GM12878 (cell line): ENCODE results near the gene ALOX12B. TPM values are rescaled to one million over a fixed set of nuclear protein-coding genes. Genes with fewer than 3 reads are reported as not detected.

Experiments used
- ATAC-seq: fragments of 200-7000 bp; cut with Tn5 transposase; 3 replicates; pipeline ENCODE4 v1.9.1; 2020; ENCODE audit warnings: mild to moderate bottlenecking, moderate library complexity
- BruUV-seq: library from RNA; stranded (reverse); fragments of 400-500 nt; replicated peaks from 2 replicates; lab custom pipeline; 2021; lab: Mats Ljungman, UMichigan
- CTCF ChIA-PET: fragments of 300-600 bp; sonication (Branson Sonifier 250); formaldehyde crosslinking; extraction: SDS; loops from one replicate; lab custom pipeline; 2021; ENCODE audit warnings: inconsistent platforms; lab: Yijun Ruan, JAX
- POLR2A ChIA-PET: fragments of 350-600 bp; formaldehyde crosslinking; extraction: SDS; loops from one replicate; lab custom pipeline; 2021; ENCODE audit warnings: inconsistent platforms; lab: Charles Lee
- RAD21 ChIA-PET: fragments of 300-600 bp; sonication (Branson Sonifier 250); formaldehyde crosslinking; loops from one replicate; lab custom pipeline; 2023; ENCODE audit warnings: antibody characterized with exemption; ENCODE audit not compliant: unreplicated experiment; lab: Charles Lee
- SMC1A ChIA-PET: fragments of 300-600 bp; sonication (Branson Sonifier 250); formaldehyde crosslinking; loops from one replicate; lab custom pipeline; 2023; ENCODE audit not compliant: unreplicated experiment, uncharacterized antibody; lab: Charles Lee
- DNase-seq: peaks from one replicate; pipeline ENCODE4 v3.0.0-alpha.2; 2011; ENCODE audit warnings: low read depth, low spot score
- FAIRE-seq: peaks from 3 replicates; lab custom pipeline; 2011; peaks lifted over from hg19 to GRCh38; lab: Jason Lieb, UNC
- H2AFZ ChIP-seq: 2 replicates; pipeline ENCODE4 v1.6.0; 2011; ENCODE audit warnings: low read depth, low read length, control low read depth; ENCODE audit not compliant: control insufficient read depth
- H3K27ac ChIP-seq: 2 replicates; pipeline ENCODE4 v1.5.1; 2011; ENCODE audit warnings: control low read depth; ENCODE audit not compliant: control insufficient read depth, insufficient read depth
- H3K27me3 ChIP-seq, 2 experiments: replicated peaks in 1 of 2; 2 replicates each; pipeline versions ENCODE4 v1.6.0 to v1.6.1; 2011; ENCODE audit warnings: low read length in 1 of 2; ENCODE audit not compliant: control insufficient read depth in 2 of 2, insufficient read depth in 2 of 2
- H3K36me3 ChIP-seq, 2 experiments: 2 replicates each; pipeline ENCODE4 v1.5.1; 2011; ENCODE audit warnings: low read length in 1 of 2; ENCODE audit not compliant: control insufficient read depth in 2 of 2, insufficient read depth in 2 of 2
- H3K4me1 ChIP-seq: 2 replicates; pipeline ENCODE4 v1.6.1; 2011; ENCODE audit warnings: mild to moderate bottlenecking, low read length, moderate library complexity, mixed read lengths; ENCODE audit not compliant: control insufficient read depth, insufficient read depth
- H3K4me2 ChIP-seq: 2 replicates; pipeline ENCODE4 v1.6.0; 2011; ENCODE audit warnings: control low read depth; ENCODE audit not compliant: control insufficient read depth, insufficient read depth
- H3K4me3 ChIP-seq: fragments of 200-600 bp; sonication (generic); 2 replicates; pipeline ENCODE4 v1.5.1; 2016
- H3K79me2 ChIP-seq: 2 replicates; pipeline ENCODE4 v1.6.0; 2011; ENCODE audit warnings: low read length; ENCODE audit not compliant: control insufficient read depth, insufficient read depth
- H3K9ac ChIP-seq: 2 replicates; pipeline ENCODE4 v1.8.0; 2011; ENCODE audit warnings: low read length, control low read depth, mixed read lengths; ENCODE audit not compliant: control insufficient read depth, insufficient read depth
- H3K9me3 ChIP-seq: replicated peaks from 3 replicates; pipeline ENCODE4 v1.5.1; 2011; ENCODE audit warnings: mild to moderate bottlenecking, low read length; ENCODE audit not compliant: control insufficient read depth, insufficient read depth
- H4K20me1 ChIP-seq: 2 replicates; pipeline ENCODE4 v1.6.0; 2011; ENCODE audit not compliant: control insufficient read depth, insufficient read depth
- ETV6 ChIP-seq, 2 experiments: fragments of 450-650 bp in 1 of 2; IDR thresholded peaks in 1 of 2; conservative IDR thresholded peaks in 1 of 2; 2 replicates each; pipeline ENCODE4 v1.6.1; 2014; ENCODE audit warnings: antibody characterized with exemption in 1 of 2, borderline replicate concordance in 1 of 2, low read depth in 1 of 2, mild to moderate bottlenecking in 1 of 2, moderate library complexity in 1 of 2
- KAT2A ChIP-seq: conservative IDR thresholded peaks from 2 replicates; pipeline ENCODE4 v1.6.1; 2011; ENCODE audit warnings: low read depth, low read length; ENCODE audit not compliant: control insufficient read depth
- MTA2 ChIP-seq: fragments of 450-650 bp; IDR thresholded peaks from 2 replicates; pipeline ENCODE4 v1.6.1; 2016; ENCODE audit warnings: low read depth, mild to moderate bottlenecking, moderate library complexity
- NFYB ChIP-seq: IDR thresholded peaks from 2 replicates; pipeline ENCODE4 v1.6.1; 2011; ENCODE audit warnings: low read depth, mild to moderate bottlenecking, low read length, improper control_type of control experiment, moderate library complexity; ENCODE audit not compliant: insufficient read depth
- POU2F2 ChIP-seq: IDR thresholded peaks from 3 replicates; pipeline ENCODE4 v1.6.1; 2011; ENCODE audit warnings: low read depth, mild to moderate bottlenecking, low read length, borderline replicate concordance
- STAT3 ChIP-seq: IDR thresholded peaks from 2 replicates; pipeline ENCODE4 v1.6.1; 2011; ENCODE audit warnings: low read depth, low read length, improper control_type of control experiment
- TBL1XR1 ChIP-seq: IDR thresholded peaks from 2 replicates; pipeline ENCODE4 v1.6.1; 2012; ENCODE audit warnings: low read depth, low read length, improper control_type of control experiment
- ZZZ3 ChIP-seq: IDR thresholded peaks from 2 replicates; pipeline ENCODE4 v1.6.1; 2011; ENCODE audit warnings: low read depth; ENCODE audit not compliant: control insufficient read depth, insufficient read length
- WGBS: methylation state at CpG from one replicate; pipeline ENCODE4 v1.1.6; 2016; ENCODE audit warnings: low lambda C conversion rate; ENCODE audit not compliant: insufficient replicate concordance, insufficient coverage; ENCODE audit errors: missing lambda C conversion rate; 5-methylcytosine and 5-hydroxymethylcytosine counted together
- in situ Hi-C: fragments of 300-500 bp; cut with MboI; formaldehyde crosslinking; loops from 9 replicates; pipeline ENCODE4 v1.14.3; 2018; ENCODE audit warnings: mixed read lengths
- intact Hi-C: fragments of 100-400 bp; cut with micrococcal nuclease; formaldehyde crosslinking; loops from one replicate; pipeline ENCODE4 v1.14.2; 2022; ENCODE audit not compliant: unreplicated experiment
- polyA plus RNA-seq, 11 experiments: library from polyadenylated mRNA; depleted of rRNA in 4 of 11; unstranded in 6 of 11; stranded (reverse) in 5 of 11; fragments of >200 nt; fragmentation: Nextera tagmentation in 4 of 11; fragmentation: Illumina TruSeq in 1 of 11; extraction: Ambion mirVana in 4 of 11; extraction: Trizol in 1 of 11; gene quantifications; 1 replicate in 1 of 11; 2 replicates in 10 of 11; pipeline versions ENCODE4 v1.2.1 to v1.2.3, GENCODE V29; 2011 to 2016; ENCODE audit warnings: inconsistent platforms in 2 of 11, missing spikeins in 2 of 11, low read depth in 1 of 11
- total RNA-seq, 4 experiments: library from RNA; depleted of rRNA in 3 of 4; stranded (reverse); fragments of >200 nt in 3 of 4; fragmentation: Illumina TruSeq in 1 of 4; extraction: Trizol in 1 of 4; gene quantifications; 2 replicates each; pipeline versions ENCODE4 v1.2.1 to v1.2.3, GENCODE V29; 2013 to 2021
- TF ChIP-seq, protein P1 (sequence below): IDR thresholded peaks from 2 replicates; pipeline ENCODE4 v1.6.1; 2011; ENCODE audit warnings: mild to moderate bottlenecking, low read depth, low read length, moderate library complexity; ENCODE audit not compliant: insufficient replicate concordance
- TF ChIP-seq, protein P2 (sequence below): fragments of 450-650 bp; IDR thresholded peaks from 2 replicates; pipeline ENCODE4 v1.6.1; 2017; ENCODE audit warnings: mild to moderate bottlenecking, moderate library complexity
- TF ChIP-seq, protein P3 (sequence below): IDR thresholded peaks from 2 replicates; pipeline ENCODE4 v1.6.1; 2012; ENCODE audit warnings: low read depth, low read length, improper control_type of control experiment

The ALOX12B gene
- total and polyA plus RNA-seq, 10 of the 15 experiments (the other 5 are each of a cell fraction or from before 2014, with no cell fraction given): 0.17 to 0.54 TPM; not detected in 8

DNA sequence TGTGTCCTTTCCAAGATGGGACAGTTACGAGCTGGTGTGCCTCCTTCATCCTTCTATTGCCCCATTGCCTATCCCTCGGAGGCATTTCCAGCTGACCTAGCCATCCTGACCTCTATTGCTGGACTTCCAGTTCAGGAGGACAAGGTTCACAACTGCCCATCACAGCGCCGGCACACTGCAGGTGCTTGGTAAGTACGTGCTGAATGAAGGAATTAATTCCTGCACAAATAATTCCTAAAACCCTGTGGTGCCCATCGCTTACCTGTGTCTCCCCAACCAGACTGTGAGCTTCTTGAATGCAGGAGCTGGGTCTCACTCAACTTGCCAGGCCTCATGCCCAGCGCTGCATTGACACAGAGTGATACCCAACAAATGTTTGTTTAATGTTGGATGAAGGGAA is 35.7 kb downstream of the ALOX12B start:
- Histone ChIP-seq H3K9me3 (no peaks in the 10 kb centered on the region), H3K79me2 (no peaks in the 10 kb centered on the region), H3K27ac (no peak overlapping the region), H2AFZ (no peak overlapping the region), H3K4me1 (peaks cover 12% of the 10 kb centered on the region), H3K4me3 (no peak overlapping the region), H3K4me2 (no peak overlapping the region), H3K27me3 (peaks cover 0 to 4% of the 10 kb centered on the region in 2 experiments; a peak in 1 of 4 replicates), H4K20me1 (no peaks in the 10 kb centered on the region), H3K36me3 (no peaks in the 10 kb centered on the region), H3K9ac (no peak overlapping the region)
- ChIA-PET CTCF (interaction anchor here (0.6 to 1.6 kb wide), 3 partner anchors 11 to 62 kb away, joined by 3 to 7 read pairs (median 4); no protein-coding TSS in a partner anchor), POLR2A (no interaction called here), SMC1A (interaction anchor here (1.0 kb wide), 1 partner anchor 10 kb away, joined by 4 read pairs; no protein-coding TSS in a partner anchor), RAD21 (no interaction called here)
- FAIRE-seq (no peak), DNase-seq (no peak), ATAC-seq (no peak)
- WGBS: 30% methylated on average over 7 of the region's 7 CpGs
- intact Hi-C loops (no loop called here), in situ Hi-C loops (no loop called here)
- BruUV-seq: no TSS peak
- TF ChIP-seq ZZZ3: no peak

DNA sequence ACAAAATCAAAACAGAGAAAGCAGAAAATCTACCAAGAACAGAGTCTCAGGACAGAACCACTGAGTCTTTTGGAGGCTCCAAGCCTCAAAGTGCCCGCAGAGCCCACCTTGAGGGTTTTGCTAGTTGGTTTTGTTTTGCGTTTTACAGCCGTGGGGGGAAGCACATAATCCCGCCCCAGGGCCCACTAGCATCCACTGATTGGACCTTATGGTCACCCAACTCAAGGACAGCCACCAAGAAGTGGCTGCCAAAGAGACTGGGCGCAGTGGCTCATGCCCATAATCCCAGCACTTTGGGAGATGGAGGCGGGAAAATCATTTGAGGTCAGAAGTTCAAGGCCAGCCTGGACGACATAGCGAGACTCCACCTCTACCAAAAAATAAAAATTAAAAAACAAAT is 38.8 kb downstream of the ALOX12B start:
- Histone ChIP-seq H4K20me1 (no peaks in the 10 kb centered on the region), H2AFZ (no peak overlapping the region), H3K36me3 (no peaks in the 10 kb centered on the region), H3K4me2 (no peak overlapping the region), H3K27me3 (peaks cover 3 to 4% of the 10 kb centered on the region in 2 experiments; a peak in 1 of 4 replicates), H3K9ac (no peak overlapping the region), H3K4me3 (no peak overlapping the region), H3K9me3 (no peaks in the 10 kb centered on the region), H3K79me2 (no peaks in the 10 kb centered on the region), H3K4me1 (no peaks in the 10 kb centered on the region), H3K27ac (no peak overlapping the region)
- POLR2A ChIA-PET: no interaction called here
- intact Hi-C loops: no loop called here
- SMC1A ChIA-PET: no interaction called here
- FAIRE-seq (no peak), DNase-seq (no peak), ATAC-seq (no peak)
- no TSS peak for BruUV-seq
- 22% methylated on average over 8 of the region's 8 CpGs for WGBS
- RAD21 ChIA-PET: no interaction called here
- CTCF ChIA-PET: interaction anchor here (3.0 kb wide), 1 partner anchor 9 kb away, joined by 14 read pairs; no protein-coding TSS in a partner anchor
- in situ Hi-C loops: no loop called here
- TF ChIP-seq KAT2A: no peak
- TF ChIP-seq POU2F2: no peak
- no peak for TF ChIP-seq NFYB
- TF ChIP-seq ETV6 (conservative IDR thresholded peaks at IDR 0.05 in 1 of 2, IDR thresholded peaks at IDR 0.05 in 1 of 2; ENCODE audit: borderline replicate concordance in 1 of 2, low read depth in 1 of 2): no peak
- TF ChIP-seq STAT3: no peak
- no peak for TF ChIP-seq TBL1XR1
- TF ChIP-seq, protein P1, sequence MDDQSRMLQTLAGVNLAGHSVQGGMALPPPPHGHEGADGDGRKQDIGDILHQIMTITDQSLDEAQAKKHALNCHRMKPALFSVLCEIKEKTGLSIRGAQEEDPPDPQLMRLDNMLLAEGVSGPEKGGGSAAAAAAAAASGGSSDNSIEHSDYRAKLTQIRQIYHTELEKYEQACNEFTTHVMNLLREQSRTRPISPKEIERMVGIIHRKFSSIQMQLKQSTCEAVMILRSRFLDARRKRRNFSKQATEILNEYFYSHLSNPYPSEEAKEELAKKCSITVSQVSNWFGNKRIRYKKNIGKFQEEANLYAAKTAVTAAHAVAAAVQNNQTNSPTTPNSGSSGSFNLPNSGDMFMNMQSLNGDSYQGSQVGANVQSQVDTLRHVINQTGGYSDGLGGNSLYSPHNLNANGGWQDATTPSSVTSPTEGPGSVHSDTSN: no peak
- TF ChIP-seq, protein P2, sequence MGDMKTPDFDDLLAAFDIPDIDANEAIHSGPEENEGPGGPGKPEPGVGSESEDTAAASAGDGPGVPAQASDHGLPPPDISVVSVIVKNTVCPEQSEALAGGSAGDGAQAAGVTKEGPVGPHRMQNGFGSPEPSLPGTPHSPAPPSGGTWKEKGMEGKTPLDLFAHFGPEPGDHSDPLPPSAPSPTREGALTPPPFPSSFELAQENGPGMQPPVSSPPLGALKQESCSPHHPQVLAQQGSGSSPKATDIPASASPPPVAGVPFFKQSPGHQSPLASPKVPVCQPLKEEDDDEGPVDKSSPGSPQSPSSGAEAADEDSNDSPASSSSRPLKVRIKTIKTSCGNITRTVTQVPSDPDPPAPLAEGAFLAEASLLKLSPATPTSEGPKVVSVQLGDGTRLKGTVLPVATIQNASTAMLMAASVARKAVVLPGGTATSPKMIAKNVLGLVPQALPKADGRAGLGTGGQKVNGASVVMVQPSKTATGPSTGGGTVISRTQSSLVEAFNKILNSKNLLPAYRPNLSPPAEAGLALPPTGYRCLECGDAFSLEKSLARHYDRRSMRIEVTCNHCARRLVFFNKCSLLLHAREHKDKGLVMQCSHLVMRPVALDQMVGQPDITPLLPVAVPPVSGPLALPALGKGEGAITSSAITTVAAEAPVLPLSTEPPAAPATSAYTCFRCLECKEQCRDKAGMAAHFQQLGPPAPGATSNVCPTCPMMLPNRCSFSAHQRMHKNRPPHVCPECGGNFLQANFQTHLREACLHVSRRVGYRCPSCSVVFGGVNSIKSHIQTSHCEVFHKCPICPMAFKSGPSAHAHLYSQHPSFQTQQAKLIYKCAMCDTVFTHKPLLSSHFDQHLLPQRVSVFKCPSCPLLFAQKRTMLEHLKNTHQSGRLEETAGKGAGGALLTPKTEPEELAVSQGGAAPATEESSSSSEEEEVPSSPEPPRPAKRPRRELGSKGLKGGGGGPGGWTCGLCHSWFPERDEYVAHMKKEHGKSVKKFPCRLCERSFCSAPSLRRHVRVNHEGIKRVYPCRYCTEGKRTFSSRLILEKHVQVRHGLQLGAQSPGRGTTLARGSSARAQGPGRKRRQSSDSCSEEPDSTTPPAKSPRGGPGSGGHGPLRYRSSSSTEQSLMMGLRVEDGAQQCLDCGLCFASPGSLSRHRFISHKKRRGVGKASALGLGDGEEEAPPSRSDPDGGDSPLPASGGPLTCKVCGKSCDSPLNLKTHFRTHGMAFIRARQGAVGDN: no peak
- TF ChIP-seq MTA2: no peak
- TF ChIP-seq, protein P3, sequence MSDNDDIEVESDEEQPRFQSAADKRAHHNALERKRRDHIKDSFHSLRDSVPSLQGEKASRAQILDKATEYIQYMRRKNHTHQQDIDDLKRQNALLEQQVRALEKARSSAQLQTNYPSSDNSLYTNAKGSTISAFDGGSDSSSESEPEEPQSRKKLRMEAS: no peak
